ENCODE measurements around the gene ENG. TPM values are rescaled to one million over a fixed set of nuclear protein-coding genes. Genes with fewer than 3 reads are reported as not detected.
"Not testable (repeated sequence)": the region's sequence is repeated elsewhere in the genome, so short reads cannot be mapped to it uniquely, and the experiment has no call there.

ENG gene
- total and polyA plus RNA-seq, 5 donors = 275 to 462 (median 362) TPM

DNA sequence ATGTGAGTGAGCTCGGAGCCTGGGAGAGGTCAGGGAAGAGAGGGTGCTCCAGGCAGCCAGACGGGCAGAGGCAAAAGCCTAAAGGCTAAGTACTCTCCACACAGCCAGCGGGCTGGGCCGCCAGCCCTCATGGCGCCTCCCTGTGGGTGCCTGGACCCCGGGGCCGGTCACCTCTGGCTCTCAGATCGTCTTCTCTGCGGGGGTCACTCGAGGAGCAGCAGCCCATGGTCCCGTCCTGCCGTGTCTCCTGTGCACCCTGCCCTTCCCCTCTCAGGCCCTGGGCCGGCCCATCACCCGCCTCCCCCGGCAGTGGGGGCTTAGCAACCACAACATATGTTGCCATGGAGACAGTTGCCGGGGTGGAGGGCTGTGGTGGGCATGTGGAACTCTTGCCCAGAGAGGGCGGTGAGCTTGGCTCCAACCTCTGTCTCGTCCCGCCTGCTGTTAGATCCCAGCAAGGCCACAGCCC, 18.8 kb upstream of the ENG start:
- no peak overlapping the region for H3K27ac ChIP-seq (ENCODE audit: low read length)
- no peaks in the 10 kb centered on the region for H3K9me3 ChIP-seq (ENCODE audit: control insufficient read depth, low read length)
- intact Hi-C loops (cut with DNase I) = loop anchor here in 3 of 4 donors (5.0 to 10.0 kb wide), 3 partner anchors 68 to 138 kb away; partner anchors contain the start of genes TOR2A (in 3 of the 3) and FPGS (in 2 of the 3)
- H3K4me3 ChIP-seq (ENCODE audit: low read length) = no peak overlapping the region
- no peaks in the 10 kb centered on the region for H3K27me3 ChIP-seq (ENCODE audit: control insufficient read depth, insufficient read depth)
- ATAC-seq = no peak
- H3K4me1 ChIP-seq (ENCODE audit: control insufficient read depth, insufficient read depth, low read length) = peaks cover 14% of the 10 kb centered on the region
- peak; percentile 37 to 73 (median 67) for DNase-seq
- WGBS = 61% methylated on average over 19 of the region's 19 CpGs

- intact Hi-C loops (cut with DNase I) = loop anchor here in 3 of 4 donors (5.0 to 10.0 kb wide), 3 partner anchors 68 to 138 kb away; partner anchors contain the start of genes TOR2A (in 3 of the 3) and FPGS (in 2 of the 3)
- H3K4me1 ChIP-seq (ENCODE audit: control insufficient read depth, insufficient read depth, low read length) = peaks cover 14% of the 10 kb centered on the region
- no peak for ATAC-seq
- peak in 1 of 3 donors; percentile 67 for DNase-seq
- H3K9me3 ChIP-seq (ENCODE audit: control insufficient read depth, low read length) = no peaks in the 10 kb centered on the region
- H3K27ac ChIP-seq (ENCODE audit: low read length) = no peak overlapping the region
- WGBS = 90% methylated on average over 20 of the region's 20 CpGs
- no peaks in the 10 kb centered on the region for H3K27me3 ChIP-seq (ENCODE audit: control insufficient read depth, insufficient read depth)
- H3K4me3 ChIP-seq (ENCODE audit: low read length) = no peak overlapping the region
Observed at GRCh38 chr9:127872369-127873222, 18.1 kb upstream of the ENG start.

GRCh38 chr9:127871531-127871930, 17.1 kb upstream of the ENG start:
- no peak for ATAC-seq
- 72% methylated on average over 9 of the region's 9 CpGs for whole genome bisulfite sequencing
- Histone ChIP-seq H3K4me1 (ENCODE audit: control insufficient read depth, insufficient read depth, low read length) (peaks cover 14% of the 10 kb centered on the region), H3K9me3 (ENCODE audit: control insufficient read depth, low read length) (no peaks in the 10 kb centered on the region), H3K4me3 (ENCODE audit: low read length) (no peak overlapping the region), H3K27ac (ENCODE audit: low read length) (no peak overlapping the region), H3K27me3 (ENCODE audit: control insufficient read depth, insufficient read depth) (no peaks in the 10 kb centered on the region)
- intact Hi-C loops (cut with DNase I) = loop anchor here in 3 of 4 donors (5.0 to 10.0 kb wide), 3 partner anchors 67 to 137 kb away; partner anchors contain the start of genes TOR2A (in 3 of the 3) and FPGS (in 2 of the 3)
- peak in 1 of 3 donors; percentile 29 for DNase-seq

DNA sequence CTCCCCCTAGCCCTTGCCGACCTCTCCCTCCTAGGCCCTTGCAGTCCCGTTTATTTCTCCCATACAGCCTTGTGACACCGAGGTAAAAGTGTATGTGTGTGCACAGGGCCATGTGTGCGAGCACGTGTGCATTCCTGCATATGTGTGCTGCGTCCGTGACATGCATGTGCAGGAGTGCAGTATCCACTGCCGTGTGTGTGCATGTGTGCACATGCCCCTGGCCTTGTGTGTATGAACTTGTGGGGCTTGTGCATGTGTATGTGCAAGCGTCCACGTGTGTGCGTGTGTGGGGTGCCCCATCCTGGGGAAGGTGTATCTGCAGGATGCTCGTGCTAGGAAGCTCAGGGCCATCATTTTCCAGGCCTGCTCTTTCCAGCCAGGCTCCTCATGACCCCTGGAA, 16.4 kb upstream of the ENG start:
- WGBS = 82% methylated on average over 12 of the region's 12 CpGs
- no peak for ATAC-seq
- Histone ChIP-seq H3K27ac (ENCODE audit: low read length) (no peak overlapping the region), H3K9me3 (ENCODE audit: control insufficient read depth, low read length) (no peaks in the 10 kb centered on the region), H3K4me1 (ENCODE audit: control insufficient read depth, insufficient read depth, low read length) (peaks cover 10% of the 10 kb centered on the region), H3K27me3 (ENCODE audit: control insufficient read depth, insufficient read depth) (no peaks in the 10 kb centered on the region), H3K4me3 (ENCODE audit: low read length) (no peak overlapping the region)
- peak in 1 of 3 donors; percentile 42 for DNase-seq
- intact Hi-C loops (cut with DNase I) = loop anchor here in 3 of 4 donors (5.0 to 10.0 kb wide), 3 partner anchors 66 to 136 kb away; partner anchors contain the start of genes TOR2A (in 3 of the 3) and FPGS (in 2 of the 3)

DNA sequence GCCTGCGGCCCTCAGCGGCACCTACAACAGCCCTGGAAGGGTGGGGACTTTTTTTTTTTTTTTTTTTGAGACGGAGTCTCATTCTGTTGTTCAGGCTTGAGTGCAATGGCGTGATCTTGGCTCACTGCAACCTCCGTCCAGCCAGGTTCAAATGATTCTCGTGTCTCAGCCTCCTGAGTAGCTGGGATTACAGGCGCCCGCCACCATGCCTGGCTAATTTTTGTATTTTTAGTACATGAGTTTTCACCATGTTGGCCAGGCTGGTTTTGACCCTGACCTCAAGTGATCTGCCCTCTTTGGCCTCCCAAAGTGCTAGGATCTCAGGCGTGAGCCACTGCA, 15.7 kb upstream of the ENG start:
- DNase-seq = peak in 1 of 3 donors; percentile 11
- not testable (repeated sequence) for H3K27me3 ChIP-seq (ENCODE audit: control insufficient read depth, insufficient read depth); H3K27ac ChIP-seq (ENCODE audit: low read length); H3K4me1 ChIP-seq (ENCODE audit: control insufficient read depth, insufficient read depth, low read length); H3K9me3 ChIP-seq (ENCODE audit: control insufficient read depth, low read length); ATAC-seq; H3K4me3 ChIP-seq (ENCODE audit: low read length)
- intact Hi-C loops (cut with DNase I) = loop anchor here in 3 of 4 donors (5.0 to 10.0 kb wide), 3 partner anchors 65 to 135 kb away; partner anchors contain the start of genes TOR2A (in 3 of the 3) and FPGS (in 2 of the 3)
- 69% methylated on average over 9 of the region's 9 CpGs for WGBS

GRCh38 chr9:127869310-127870152, 15.1 kb upstream of the ENG start:
- ATAC-seq (peak; percentile 64 to 69), DNase-seq (peak; percentile 92 to 97 (median 95))
- H3K27me3 ChIP-seq (ENCODE audit: control insufficient read depth, insufficient read depth) = no peaks in the 10 kb centered on the region
- WGBS = 64% methylated on average over 18 of the region's 18 CpGs
- intact Hi-C loops (cut with DNase I) = loop anchor here in 3 of 4 donors (5.0 to 10.0 kb wide), 3 partner anchors 65 to 135 kb away; partner anchors contain the start of genes TOR2A (in 3 of the 3) and FPGS (in 2 of the 3)
- no peak overlapping the region for H3K4me3 ChIP-seq (ENCODE audit: low read length)
- H3K27ac ChIP-seq (ENCODE audit: low read length) = peak overlapping the region; percentile 59
- no peaks in the 10 kb centered on the region for H3K9me3 ChIP-seq (ENCODE audit: control insufficient read depth, low read length)
- peaks cover 4% of the 10 kb centered on the region for H3K4me1 ChIP-seq (ENCODE audit: control insufficient read depth, insufficient read depth, low read length)

- DNase-seq (peak in 2 of 3 donors; percentile 6 to 57), ATAC-seq (no peak)
- intact Hi-C loops (cut with DNase I) = no loop called here
- no peak overlapping the region for H3K4me3 ChIP-seq (ENCODE audit: low read length)
- WGBS = 82% methylated on average over 18 of the region's 18 CpGs
- no peaks in the 10 kb centered on the region for H3K9me3 ChIP-seq (ENCODE audit: control insufficient read depth, low read length)
- peaks cover 3% of the 10 kb centered on the region for H3K4me1 ChIP-seq (ENCODE audit: control insufficient read depth, insufficient read depth, low read length)
- peak overlapping the region; percentile 32 for H3K27ac ChIP-seq (ENCODE audit: low read length)
- no peaks in the 10 kb centered on the region for H3K27me3 ChIP-seq (ENCODE audit: control insufficient read depth, insufficient read depth)
Observed at GRCh38 chr9:127868278-127868902, 13.9 kb upstream of the ENG start.

- intact Hi-C loops (cut with DNase I) = no loop called here
- peak; percentile 30 to 70 for ATAC-seq
- Histone ChIP-seq H3K4me1 (ENCODE audit: control insufficient read depth, insufficient read depth, low read length) (peaks cover 3% of the 10 kb centered on the region), H3K4me3 (ENCODE audit: low read length) (no peak overlapping the region), H3K9me3 (ENCODE audit: control insufficient read depth, low read length) (no peaks in the 10 kb centered on the region), H3K27ac (ENCODE audit: low read length) (peak overlapping the region; percentile 71), H3K27me3 (ENCODE audit: control insufficient read depth, insufficient read depth) (no peaks in the 10 kb centered on the region)
- DNase-seq = peak; percentile 73 to 88 (median 86)
- WGBS = 70% methylated on average over 30 of the region's 30 CpGs
Observed at GRCh38 chr9:127867356-127868277, 13.2 kb upstream of the ENG start.

DNA sequence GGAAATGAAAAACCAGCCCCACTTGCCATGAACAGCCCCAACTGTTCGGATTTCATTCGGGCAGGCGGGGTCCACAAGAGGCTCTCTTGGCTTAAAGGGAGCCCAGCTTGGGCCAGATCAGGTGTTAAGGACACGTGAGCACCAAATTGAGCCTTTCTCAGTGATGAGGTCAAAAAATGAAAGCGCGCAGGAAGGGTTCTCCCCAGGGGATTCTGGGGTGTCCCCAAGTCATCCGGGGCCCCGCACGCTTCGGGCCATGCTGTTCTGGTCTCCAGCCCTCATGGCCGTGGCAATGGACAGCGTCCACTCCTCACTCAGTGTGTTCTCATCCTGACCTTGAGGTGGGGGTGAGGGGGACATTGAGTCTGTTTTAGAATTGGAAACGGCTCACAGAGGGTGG, 12.1 kb upstream of the ENG start:
- WGBS = 88% methylated on average over 13 of the region's 13 CpGs
- H3K27ac ChIP-seq (ENCODE audit: low read length) = no peak overlapping the region
- H3K9me3 ChIP-seq (ENCODE audit: control insufficient read depth, low read length) = no peaks in the 10 kb centered on the region
- H3K27me3 ChIP-seq (ENCODE audit: control insufficient read depth, insufficient read depth) = no peaks in the 10 kb centered on the region
- ATAC-seq (no peak), DNase-seq (peak in 2 of 3 donors; percentile 50 to 57)
- no peak overlapping the region for H3K4me3 ChIP-seq (ENCODE audit: low read length)
- intact Hi-C loops (cut with DNase I) = no loop called here
- H3K4me1 ChIP-seq (ENCODE audit: control insufficient read depth, insufficient read depth, low read length) = peaks cover 10% of the 10 kb centered on the region

All from right cardiac atrium (tissue), 5 donors.